GM12875 (cell line): ENCODE data around the gene KDM1A.

Experiments
- H3K4me3 ChIP-seq: one replicate; pipeline ENCODE4 v1.5.1; 2011; ENCODE audit warnings: low read depth, low read length, control low read depth
- CTCF ChIP-seq: IDR thresholded peaks from 2 replicates; pipeline ENCODE4 v1.5.1; 2011; ENCODE audit warnings: low read depth, mild to moderate bottlenecking, control low read depth, inconsistent platforms, low read length, moderate library complexity, borderline replicate concordance; ENCODE audit not compliant: insufficient read depth

KDM1A gene

DNA sequence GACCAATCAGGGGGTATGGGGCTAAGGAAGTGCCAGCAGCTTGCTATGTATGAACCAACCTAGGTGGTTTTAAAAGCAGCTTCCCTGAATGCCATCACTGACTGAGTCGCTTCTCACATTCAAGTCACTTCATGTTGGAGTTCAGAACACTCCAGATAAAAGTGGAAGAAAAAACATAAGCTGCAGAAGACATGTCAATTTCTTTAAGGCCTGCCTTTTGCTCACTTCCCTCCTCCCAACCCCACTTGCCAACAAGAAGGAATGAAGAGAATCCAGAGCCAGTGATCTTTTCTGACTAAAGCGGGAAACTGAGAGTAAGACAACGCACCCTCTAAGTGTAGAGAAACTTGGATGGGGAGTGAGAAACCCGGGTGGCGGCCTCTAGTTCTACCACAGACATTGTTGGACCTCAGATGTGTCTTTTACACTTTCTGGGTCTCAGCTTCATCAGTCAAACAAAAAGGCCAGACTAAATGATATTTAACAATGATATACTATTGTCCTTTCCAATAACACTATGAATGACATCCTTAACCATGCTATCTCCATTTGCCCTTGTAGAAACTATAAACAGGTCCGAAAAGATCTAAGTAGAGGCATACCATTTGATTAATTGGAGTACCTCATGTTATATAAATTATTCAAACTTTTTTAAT, 95.3 kb downstream of the KDM1A start:
- no peak for TF ChIP-seq CTCF
- H3K4me3 ChIP-seq, result no peak overlapping the region

DNA sequence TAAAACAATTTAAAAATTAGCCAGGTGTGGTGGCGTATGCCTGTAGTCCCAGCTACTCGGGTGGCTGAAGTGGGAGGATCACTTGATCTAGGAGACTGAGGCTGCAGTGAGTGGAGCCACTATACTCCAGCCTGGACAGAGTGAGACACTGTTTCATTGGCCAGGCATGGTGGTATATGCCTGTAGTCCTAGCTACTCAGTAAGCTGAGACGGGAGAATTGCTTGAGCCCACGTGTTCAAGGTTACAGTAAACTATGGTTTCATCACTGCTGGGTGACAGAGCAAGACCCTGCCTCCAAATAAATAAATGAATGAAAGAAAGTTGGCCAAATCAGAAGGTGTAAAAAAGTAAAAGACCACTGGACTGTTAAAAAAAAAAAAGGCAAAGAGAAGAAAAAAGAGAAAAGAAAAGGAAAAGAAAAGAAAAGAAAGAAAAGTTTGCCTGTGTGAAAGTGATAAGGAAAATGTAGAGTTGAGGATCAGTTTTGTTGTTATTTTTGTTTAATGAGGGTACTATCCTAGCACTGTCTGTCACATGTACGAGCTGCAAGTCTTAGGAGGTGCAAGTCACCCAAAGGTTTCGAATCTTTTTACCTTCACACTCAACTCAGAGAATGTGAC, 97.1 kb downstream of the KDM1A start:
- H3K4me3 ChIP-seq, result no peak overlapping the region
- TF ChIP-seq CTCF, result no peak

GRCh38 chr1:23116921-23117699, 97.8 kb downstream of the KDM1A start:
- H3K4me3 ChIP-seq, result no peak overlapping the region
- no peak for TF ChIP-seq CTCF

GRCh38 chr1:23118407-23118806, 99.1 kb downstream of the KDM1A start:
- no peak for TF ChIP-seq CTCF
- H3K4me3 ChIP-seq, result no peak overlapping the region

DNA sequence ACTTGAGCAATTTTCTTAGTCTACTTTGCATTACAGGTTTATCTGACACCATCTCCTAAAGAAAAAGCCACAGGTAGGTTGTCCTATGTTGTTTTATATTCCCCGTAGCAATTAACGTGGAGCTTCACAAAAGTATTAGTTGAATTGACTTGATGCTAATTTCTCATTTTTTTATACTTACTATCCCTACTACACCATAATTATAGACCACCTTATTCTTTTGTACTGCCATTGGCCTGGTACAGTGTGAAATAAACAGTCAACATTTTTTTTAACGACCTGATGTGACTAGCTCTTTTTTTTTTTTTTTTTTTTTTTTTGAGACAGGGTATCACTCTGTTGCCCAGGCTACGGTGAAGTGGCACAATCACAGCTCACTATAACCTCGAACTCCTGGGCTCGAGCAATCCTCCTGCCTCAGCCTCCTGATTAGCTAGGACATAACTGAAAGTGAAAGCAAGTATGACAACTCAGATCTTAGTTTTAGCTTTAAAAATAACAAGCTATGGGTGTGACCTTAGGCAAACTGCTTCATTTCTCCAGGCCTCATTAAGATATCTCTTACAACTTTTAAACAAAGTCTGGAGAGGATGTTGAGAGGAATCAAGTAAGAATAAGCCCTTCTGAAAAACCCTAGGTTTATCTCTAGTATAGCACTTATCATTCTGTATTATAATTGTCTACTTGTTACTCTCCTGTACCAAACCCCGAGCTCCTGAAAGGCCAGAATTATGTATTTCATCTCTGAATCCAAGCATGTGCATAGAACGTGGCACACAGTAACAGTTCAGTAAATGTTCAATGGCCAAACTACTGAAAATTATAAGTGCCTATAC, 99.9 kb downstream of the KDM1A start:
- H3K4me3 ChIP-seq, result no peak overlapping the region
- TF ChIP-seq CTCF, result no peak

- no peak for TF ChIP-seq CTCF
- no peak overlapping the region for H3K4me3 ChIP-seq
Observed at GRCh38 chr1:23120383-23120782, 101.1 kb downstream of the KDM1A start.
